GM12874 (cell line): ENCODE results near the gene SPDL1.

Source experiments
- TF ChIP-seq, protein P1 (sequence below): IDR thresholded peaks from 2 replicates; pipeline ENCODE4 v1.5.1; 2011; ENCODE audit warnings: low read depth, mild to moderate bottlenecking, control low read depth, low read length, moderate library complexity; ENCODE audit not compliant: insufficient read depth

SPDL1 gene

DNA sequence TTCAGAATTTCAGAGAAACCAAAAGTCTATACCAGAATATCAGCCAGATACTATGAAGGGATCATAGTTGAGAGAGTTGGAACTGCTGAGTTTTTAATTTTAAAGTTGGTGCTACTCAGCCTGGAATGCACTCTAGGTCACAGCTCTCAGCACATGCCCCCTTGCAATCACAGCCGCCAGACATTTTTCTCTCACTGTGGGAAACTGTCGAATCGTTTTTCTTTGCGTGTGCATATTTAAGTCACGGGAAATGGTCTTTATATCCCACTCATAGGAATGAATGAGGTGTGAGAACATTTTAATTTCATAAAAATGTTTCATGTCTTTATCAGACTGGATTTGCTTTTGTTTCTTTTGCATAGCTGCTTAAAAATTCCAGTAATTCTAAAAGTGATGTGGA is 12.2 kb upstream of the SPDL1 start:
- TF ChIP-seq, protein P1, sequence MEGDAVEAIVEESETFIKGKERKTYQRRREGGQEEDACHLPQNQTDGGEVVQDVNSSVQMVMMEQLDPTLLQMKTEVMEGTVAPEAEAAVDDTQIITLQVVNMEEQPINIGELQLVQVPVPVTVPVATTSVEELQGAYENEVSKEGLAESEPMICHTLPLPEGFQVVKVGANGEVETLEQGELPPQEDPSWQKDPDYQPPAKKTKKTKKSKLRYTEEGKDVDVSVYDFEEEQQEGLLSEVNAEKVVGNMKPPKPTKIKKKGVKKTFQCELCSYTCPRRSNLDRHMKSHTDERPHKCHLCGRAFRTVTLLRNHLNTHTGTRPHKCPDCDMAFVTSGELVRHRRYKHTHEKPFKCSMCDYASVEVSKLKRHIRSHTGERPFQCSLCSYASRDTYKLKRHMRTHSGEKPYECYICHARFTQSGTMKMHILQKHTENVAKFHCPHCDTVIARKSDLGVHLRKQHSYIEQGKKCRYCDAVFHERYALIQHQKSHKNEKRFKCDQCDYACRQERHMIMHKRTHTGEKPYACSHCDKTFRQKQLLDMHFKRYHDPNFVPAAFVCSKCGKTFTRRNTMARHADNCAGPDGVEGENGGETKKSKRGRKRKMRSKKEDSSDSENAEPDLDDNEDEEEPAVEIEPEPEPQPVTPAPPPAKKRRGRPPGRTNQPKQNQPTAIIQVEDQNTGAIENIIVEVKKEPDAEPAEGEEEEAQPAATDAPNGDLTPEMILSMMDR, result no peak

DNA sequence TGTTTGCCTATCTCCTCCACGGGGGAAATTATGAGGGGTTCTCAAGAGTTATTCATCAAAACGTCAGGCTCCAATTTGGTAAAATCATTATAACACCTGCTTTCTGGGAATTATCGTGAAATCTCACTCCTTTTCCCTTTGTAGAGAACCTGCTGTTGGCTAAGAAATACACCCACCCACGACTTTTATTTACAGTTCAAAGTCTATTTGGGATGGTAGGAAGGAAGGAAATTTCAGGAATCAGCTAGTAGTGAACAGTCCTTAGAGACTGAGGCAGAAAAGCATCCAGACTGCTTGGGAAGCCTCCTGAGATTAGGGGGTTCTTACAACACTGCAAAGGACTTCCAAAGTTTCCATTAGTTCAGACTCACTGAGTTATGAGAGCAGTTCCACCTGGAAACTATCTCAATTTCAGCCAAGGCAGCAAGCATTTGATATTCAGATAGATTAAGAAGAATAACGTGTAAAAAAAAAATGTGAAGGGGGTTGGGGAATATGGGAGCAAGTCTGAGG is 9.4 kb upstream of the SPDL1 start:
- TF ChIP-seq, protein P1, result no peak

- TF ChIP-seq, protein P1, result no peak
Observed at GRCh38 chr5:169576181-169576598, 7.4 kb upstream of the SPDL1 start.

GRCh38 chr5:169577951-169578350 is 5.6 kb upstream of the SPDL1 start:
- TF ChIP-seq, protein P1, result peak; percentile 35; the same call in 1 of the 2 replicates

DNA sequence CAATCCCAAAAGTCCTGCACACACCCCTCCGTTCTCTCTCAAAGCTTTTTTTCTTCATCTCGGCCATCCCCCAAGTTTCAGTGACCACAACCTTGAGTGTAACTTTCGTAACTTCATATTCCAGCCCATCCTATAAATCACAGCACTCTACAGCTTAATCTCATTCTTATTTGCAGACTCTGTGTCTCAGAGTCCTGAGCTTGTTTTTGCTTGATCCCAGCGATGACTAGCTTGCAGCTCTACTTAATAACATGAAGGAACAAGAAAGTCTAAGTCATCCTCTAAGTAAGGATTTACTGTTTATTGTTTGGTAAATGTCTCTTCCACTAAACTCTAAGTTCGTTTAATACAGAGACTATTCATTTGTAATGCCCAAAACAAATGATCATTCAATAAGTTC is 2.6 kb upstream of the SPDL1 start:
- TF ChIP-seq, protein P1, result no peak

DNA sequence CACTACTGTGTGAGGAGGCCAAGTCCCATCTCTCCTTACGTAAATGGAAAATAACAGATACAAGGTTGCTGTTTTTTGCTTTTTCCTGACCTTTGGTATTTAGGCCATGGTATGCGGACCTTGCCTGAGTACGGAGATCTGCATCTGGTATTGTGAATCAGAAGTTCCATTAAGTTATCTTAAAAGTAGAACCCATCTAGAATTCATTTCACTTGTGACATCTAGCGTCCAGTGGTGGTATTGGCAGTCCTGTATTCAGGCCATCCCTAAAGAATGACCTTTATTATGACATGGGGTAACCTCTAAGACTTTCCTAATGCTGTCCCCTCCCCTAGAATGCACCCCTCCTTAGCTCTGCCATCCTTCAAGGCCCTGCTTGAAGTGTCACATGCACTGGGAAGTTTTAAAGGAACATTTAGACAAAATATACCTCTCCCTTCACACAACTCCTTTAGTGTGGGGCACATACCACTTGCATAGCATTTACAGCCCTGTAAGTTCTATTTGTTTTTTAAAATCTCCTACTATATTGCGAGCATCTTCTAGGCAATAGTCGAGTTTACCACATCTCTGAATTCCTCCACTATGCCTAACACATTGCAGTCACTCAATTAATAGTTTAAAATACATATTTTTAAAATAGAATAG is 1.9 kb upstream of the SPDL1 start:
- TF ChIP-seq, protein P1, result peak; percentile 71

DNA sequence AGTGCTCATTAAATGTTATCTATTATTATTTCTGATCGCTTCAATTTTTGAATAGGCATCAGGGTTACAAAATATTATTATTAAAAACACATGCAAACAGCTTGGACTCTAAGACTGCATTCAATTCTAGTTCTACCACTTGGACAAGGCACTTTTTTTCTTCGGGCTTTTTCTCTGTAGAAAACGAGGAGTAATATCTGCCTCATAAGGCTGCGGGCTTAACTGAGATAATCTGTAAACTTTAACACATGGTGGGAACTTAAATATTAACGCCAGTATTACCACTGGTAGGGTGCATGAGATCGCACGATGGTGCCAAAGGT is 511 bp upstream of the SPDL1 start:
- TF ChIP-seq, protein P1, result no peak
